Measurements from ENCODE around the gene USP37. TPM values are rescaled to one million over a fixed set of nuclear protein-coding genes. Genes with fewer than 3 reads are reported as not detected.

Gene USP37
- total and polyA plus RNA-seq, 2 of the 13 experiments (the other 11 are each of a cell fraction or from before 2014, with no cell fraction given) = 6.5 to 30.6 TPM

- H3K9ac ChIP-seq (ENCODE audit: insufficient read depth, low read depth, low read length) = no peak overlapping the region
- no peaks in the 10 kb centered on the region for H3K27me3 ChIP-seq (ENCODE audit: control insufficient read depth in 1 of 2, insufficient read depth in 2 of 2, low read length in 2 of 2)
- ChIA-PET POLR2A (no interaction called here), CTCF (ENCODE audit: low intra/inter-chr PET ratio, low total read pairs) (no interaction called here)
- H3K9me3 ChIP-seq (ENCODE audit: low read length) = no peaks in the 10 kb centered on the region
- no TSS peak for BruUV-seq (replicated peaks)
- H3K4me1 ChIP-seq (ENCODE audit: insufficient read depth, low read length) = no peaks in the 10 kb centered on the region
- WGBS (ENCODE audit: low lambda C conversion rate) = 99% methylated on average over 1 of the region's 1 CpG
- H3K4me3 ChIP-seq (replicated peaks in 1 of 3; ENCODE audit: insufficient read depth in 1 of 3, low read depth in 2 of 3, low read length in 3 of 3) = no peak overlapping the region
- peaks cover 18 to 81% of the 10 kb centered on the region in 2 experiments for H3K36me3 ChIP-seq (replicated peaks in 1 of 2; ENCODE audit: control insufficient read depth in 1 of 2, insufficient read depth in 2 of 2, low read length in 2 of 2)
- no peak overlapping the region for H2AFZ ChIP-seq (ENCODE audit: low read length)
- DNase-seq (ENCODE audit: low spot score) = no peak
- H4K20me1 ChIP-seq (ENCODE audit: insufficient read depth, low read length) = no peaks in the 10 kb centered on the region
- in situ Hi-C loops (cut with HindIII; ENCODE audit: extremely low pct_ligation_motif_present, low pct_unique_long_range_greater_than_20kb) = no loop called here
- no peak overlapping the region for H3K27ac ChIP-seq (ENCODE audit: extremely low read length, insufficient read depth, low read length)
- ATAC-seq = no peak
- no peak for TF ChIP-seq ZNF556 (CRISPR knock-in tag; IDR thresholded peaks at IDR 0.05; ENCODE audit: borderline replicate concordance)
- no peak for TF ChIP-seq FOXA1 (IDR thresholded peaks at IDR 0.05)
- no peak for TF ChIP-seq FOXA1 (CRISPR knock-in tag; IDR thresholded peaks at IDR 0.05)
- no peak for TF ChIP-seq CENPT (CRISPR knock-in tag; IDR thresholded peaks at IDR 0.05; ENCODE audit: low read depth)
- no peak for TF ChIP-seq MTF1 (CRISPR knock-in tag; IDR thresholded peaks at IDR 0.05)
- H3K79me2 ChIP-seq (ENCODE audit: insufficient read depth, low read length) = no peaks in the 10 kb centered on the region
- FAIRE-seq = no peak
- H3K4me2 ChIP-seq (ENCODE audit: low read depth, low read length) = no peak overlapping the region
- intact Hi-C loops (cut with micrococcal nuclease; ENCODE audit: unreplicated experiment) = no loop called here
Observed at GRCh38 chr2:218546012-218546411, 22.1 kb downstream of the USP37 start.

GRCh38 chr2:218540015-218540414 is 28.1 kb downstream of the USP37 start:
- ATAC-seq (no peak), FAIRE-seq (no peak), DNase-seq (ENCODE audit: low spot score) (no peak)
- Histone ChIP-seq H3K27ac (ENCODE audit: extremely low read length, insufficient read depth, low read length) (no peak overlapping the region), H3K79me2 (ENCODE audit: insufficient read depth, low read length) (no peaks in the 10 kb centered on the region), H3K4me1 (ENCODE audit: insufficient read depth, low read length) (no peaks in the 10 kb centered on the region), H3K9ac (ENCODE audit: insufficient read depth, low read depth, low read length) (no peak overlapping the region), H3K4me3 (replicated peaks in 1 of 3; ENCODE audit: insufficient read depth in 1 of 3, low read depth in 2 of 3, low read length in 3 of 3) (no peak overlapping the region), H2AFZ (ENCODE audit: low read length) (no peak overlapping the region), H3K36me3 (replicated peaks in 1 of 2; ENCODE audit: control insufficient read depth in 1 of 2, insufficient read depth in 2 of 2, low read length in 2 of 2) (peaks cover 37 to 82% of the 10 kb centered on the region in 2 experiments), H4K20me1 (ENCODE audit: insufficient read depth, low read length) (no peaks in the 10 kb centered on the region), H3K9me3 (ENCODE audit: low read length) (no peaks in the 10 kb centered on the region), H3K4me2 (ENCODE audit: low read depth, low read length) (no peak overlapping the region), H3K27me3 (ENCODE audit: control insufficient read depth in 1 of 2, insufficient read depth in 2 of 2, low read length in 2 of 2) (no peaks in the 10 kb centered on the region)
- in situ Hi-C loops (cut with HindIII; ENCODE audit: extremely low pct_ligation_motif_present, low pct_unique_long_range_greater_than_20kb) (no loop called here), intact Hi-C loops (cut with micrococcal nuclease; ENCODE audit: unreplicated experiment) (no loop called here)
- POLR2A ChIA-PET = no interaction called here
- WGBS (ENCODE audit: low lambda C conversion rate) = 96% methylated on average over 3 of the region's 3 CpGs
- BruUV-seq (replicated peaks) = no TSS peak
- CTCF ChIA-PET (ENCODE audit: low intra/inter-chr PET ratio, low total read pairs) = no interaction called here
- TF ChIP-seq ZNF605 (CRISPR knock-in tag; IDR thresholded peaks at IDR 0.05) (no peak), U2AF2 (IDR thresholded peaks at IDR 0.05; ENCODE audit: low read depth, low read length) (no peak), ZNF552 (CRISPR knock-in tag; IDR thresholded peaks at IDR 0.05; ENCODE audit: borderline replicate concordance) (no peak), ZNF24 (IDR thresholded peaks at IDR 0.05) (no peak)
- TF ChIP-seq, protein P1, sequence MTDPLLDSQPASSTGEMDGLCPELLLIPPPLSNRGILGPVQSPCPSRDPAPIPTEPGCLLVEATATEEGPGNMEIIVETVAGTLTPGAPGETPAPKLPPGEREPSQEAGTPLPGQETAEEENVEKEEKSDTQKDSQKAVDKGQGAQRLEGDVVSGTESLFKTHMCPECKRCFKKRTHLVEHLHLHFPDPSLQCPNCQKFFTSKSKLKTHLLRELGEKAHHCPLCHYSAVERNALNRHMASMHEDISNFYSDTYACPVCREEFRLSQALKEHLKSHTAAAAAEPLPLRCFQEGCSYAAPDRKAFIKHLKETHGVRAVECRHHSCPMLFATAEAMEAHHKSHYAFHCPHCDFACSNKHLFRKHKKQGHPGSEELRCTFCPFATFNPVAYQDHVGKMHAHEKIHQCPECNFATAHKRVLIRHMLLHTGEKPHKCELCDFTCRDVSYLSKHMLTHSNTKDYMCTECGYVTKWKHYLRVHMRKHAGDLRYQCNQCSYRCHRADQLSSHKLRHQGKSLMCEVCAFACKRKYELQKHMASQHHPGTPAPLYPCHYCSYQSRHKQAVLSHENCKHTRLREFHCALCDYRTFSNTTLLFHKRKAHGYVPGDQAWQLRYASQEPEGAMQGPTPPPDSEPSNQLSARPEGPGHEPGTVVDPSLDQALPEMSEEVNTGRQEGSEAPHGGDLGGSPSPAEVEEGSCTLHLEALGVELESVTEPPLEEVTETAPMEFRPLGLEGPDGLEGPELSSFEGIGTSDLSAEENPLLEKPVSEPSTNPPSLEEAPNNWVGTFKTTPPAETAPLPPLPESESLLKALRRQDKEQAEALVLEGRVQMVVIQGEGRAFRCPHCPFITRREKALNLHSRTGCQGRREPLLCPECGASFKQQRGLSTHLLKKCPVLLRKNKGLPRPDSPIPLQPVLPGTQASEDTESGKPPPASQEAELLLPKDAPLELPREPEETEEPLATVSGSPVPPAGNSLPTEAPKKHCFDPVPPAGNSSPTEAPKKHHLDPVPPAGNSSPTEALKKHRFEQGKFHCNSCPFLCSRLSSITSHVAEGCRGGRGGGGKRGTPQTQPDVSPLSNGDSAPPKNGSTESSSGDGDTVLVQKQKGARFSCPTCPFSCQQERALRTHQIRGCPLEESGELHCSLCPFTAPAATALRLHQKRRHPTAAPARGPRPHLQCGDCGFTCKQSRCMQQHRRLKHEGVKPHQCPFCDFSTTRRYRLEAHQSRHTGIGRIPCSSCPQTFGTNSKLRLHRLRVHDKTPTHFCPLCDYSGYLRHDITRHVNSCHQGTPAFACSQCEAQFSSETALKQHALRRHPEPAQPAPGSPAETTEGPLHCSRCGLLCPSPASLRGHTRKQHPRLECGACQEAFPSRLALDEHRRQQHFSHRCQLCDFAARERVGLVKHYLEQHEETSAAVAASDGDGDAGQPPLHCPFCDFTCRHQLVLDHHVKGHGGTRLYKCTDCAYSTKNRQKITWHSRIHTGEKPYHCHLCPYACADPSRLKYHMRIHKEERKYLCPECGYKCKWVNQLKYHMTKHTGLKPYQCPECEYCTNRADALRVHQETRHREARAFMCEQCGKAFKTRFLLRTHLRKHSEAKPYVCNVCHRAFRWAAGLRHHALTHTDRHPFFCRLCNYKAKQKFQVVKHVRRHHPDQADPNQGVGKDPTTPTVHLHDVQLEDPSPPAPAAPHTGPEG (CRISPR knock-in tag; IDR thresholded peaks at IDR 0.05) = no peak
- TF ChIP-seq, protein P2, sequence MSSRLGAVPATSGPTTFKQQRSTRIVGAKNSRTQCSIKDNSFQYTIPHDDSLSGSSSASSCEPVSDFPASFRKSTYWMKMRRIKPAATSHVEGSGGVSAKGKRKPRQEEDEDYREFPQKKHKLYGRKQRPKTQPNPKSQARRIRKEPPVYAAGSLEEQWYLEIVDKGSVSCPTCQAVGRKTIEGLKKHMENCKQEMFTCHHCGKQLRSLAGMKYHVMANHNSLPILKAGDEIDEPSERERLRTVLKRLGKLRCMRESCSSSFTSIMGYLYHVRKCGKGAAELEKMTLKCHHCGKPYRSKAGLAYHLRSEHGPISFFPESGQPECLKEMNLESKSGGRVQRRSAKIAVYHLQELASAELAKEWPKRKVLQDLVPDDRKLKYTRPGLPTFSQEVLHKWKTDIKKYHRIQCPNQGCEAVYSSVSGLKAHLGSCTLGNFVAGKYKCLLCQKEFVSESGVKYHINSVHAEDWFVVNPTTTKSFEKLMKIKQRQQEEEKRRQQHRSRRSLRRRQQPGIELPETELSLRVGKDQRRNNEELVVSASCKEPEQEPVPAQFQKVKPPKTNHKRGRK (CRISPR knock-in tag; IDR thresholded peaks at IDR 0.05) = no peak

Measured in HepG2 (cell line).